Natural killer cell (primary cell): ENCODE measurements around the gene UBXN1. TPM values are rescaled to one million over a fixed set of nuclear protein-coding genes. Genes with fewer than 3 reads are reported as not detected.

Experiments used
- ATAC-seq, 3 donors: fragments of 150-1000 bp in 2 of 3; fragments of 200-7000 bp in 1 of 3; cut with Tn5 transposase; 1 replicate in 1 of 3; 2 replicates in 2 of 3; pipeline ENCODE4 v1.10.0; 2021; ENCODE audit warnings: mild to moderate bottlenecking in 2 of 3, moderate library complexity in 2 of 3
- DNase-seq, 2 donors: peaks; one replicate each; pipeline versions ENCODE4 v3.0.0 to v3.0.0-alpha.2; 2013 to 2021; ENCODE audit warnings: mixed read lengths in 1 of 2
- H3K27ac ChIP-seq: one replicate; pipeline ENCODE4 v1.5.1; 2013; ENCODE audit warnings: mild to moderate bottlenecking, low read length
- H3K27me3 ChIP-seq: one replicate; pipeline ENCODE4 v1.6.1; 2013; ENCODE audit warnings: low read length; ENCODE audit not compliant: control insufficient read depth, insufficient read depth
- H3K36me3 ChIP-seq: one replicate; pipeline ENCODE4 v1.6.1; 2013; ENCODE audit warnings: low read length; ENCODE audit not compliant: control insufficient read depth, insufficient read depth
- H3K4me1 ChIP-seq: one replicate; pipeline ENCODE4 v1.6.1; 2013; ENCODE audit warnings: low read length; ENCODE audit not compliant: control insufficient read depth, insufficient read depth
- H3K4me3 ChIP-seq: one replicate; pipeline ENCODE4 v1.5.1; 2013; ENCODE audit warnings: low read length
- H3K9me3 ChIP-seq: one replicate; pipeline ENCODE4 v1.6.1; 2013; ENCODE audit warnings: low read length; ENCODE audit not compliant: control insufficient read depth, insufficient read depth
- H3K27ac Mint-ChIP-seq, 2 donors: one replicate each; pipeline ENCODE4 v1.8.0; 2022; ENCODE audit warnings: mild to moderate bottlenecking in 2 of 2, mixed read lengths in 2 of 2, moderate library complexity in 1 of 2
- H3K27me3 Mint-ChIP-seq, 2 donors: one replicate each; pipeline ENCODE4 v1.8.0; 2022; ENCODE audit warnings: low read depth in 2 of 2, mixed read lengths in 2 of 2
- H3K36me3 Mint-ChIP-seq: one replicate; pipeline ENCODE4 v1.8.0; 2022; ENCODE audit warnings: mixed read lengths
- H3K4me1 Mint-ChIP-seq, 2 donors: one replicate each; pipeline ENCODE4 v1.8.0; 2022; ENCODE audit warnings: mixed read lengths in 2 of 2
- H3K4me3 Mint-ChIP-seq: one replicate; pipeline ENCODE4 v1.8.0; 2022; ENCODE audit warnings: mild to moderate bottlenecking, moderate library complexity, mixed read lengths
- H3K9me3 Mint-ChIP-seq, 2 donors: one replicate each; pipeline ENCODE4 v1.8.0; 2022; ENCODE audit warnings: mixed read lengths in 2 of 2
- CTCF ChIP-seq: fragments of 200-600 bp; IDR thresholded peaks from one replicate; pipeline ENCODE4 v1.8.0; 2022; ENCODE audit warnings: antibody characterized with exemption
- WGBS: methylation state at CpG from one replicate; pipeline ENCODE4 v1.1.7; 2013; ENCODE audit warnings: missing lambda C conversion rate; ENCODE audit not compliant: insufficient coverage; 5-methylcytosine and 5-hydroxymethylcytosine counted together
- intact Hi-C: fragments of 100-400 bp; cut with micrococcal nuclease; formaldehyde crosslinking; loops from one replicate; pipeline ENCODE4 v1.14.2; 2022
- total RNA-seq, 4 donors: library from RNA; stranded (reverse); fragments of 120-200 nt in 1 of 4; gene quantifications; one replicate each; pipeline versions ENCODE4 v1.2.3 to v1.2.4, GENCODE V29; 2013 to 2022

Gene UBXN1
- total RNA-seq, 3 donors from 2014 or later (not counting 1 experiment from before 2014, with no cell fraction given): 179 to 238 (median 238) TPM

- no peaks in the 10 kb centered on the region for H3K4me1 Mint-ChIP-seq
- intact Hi-C loops: no loop called here
- no peaks in the 10 kb centered on the region for H3K9me3 ChIP-seq
- H3K27me3 ChIP-seq: peaks cover 6% of the 10 kb centered on the region
- H3K27ac Mint-ChIP-seq: no peak overlapping the region
- H3K4me3 ChIP-seq: no peak overlapping the region
- ATAC-seq (no peak), DNase-seq (no peak)
- TF ChIP-seq CTCF: no peak
- 100% methylated on average over 1 of the region's 1 CpG for WGBS
- H3K36me3 Mint-ChIP-seq: no peaks in the 10 kb centered on the region
- H3K9me3 Mint-ChIP-seq: no peaks in the 10 kb centered on the region
- no peaks in the 10 kb centered on the region for H3K4me1 ChIP-seq
- H3K4me3 Mint-ChIP-seq: no peak overlapping the region
- H3K27me3 Mint-ChIP-seq: peaks cover 0 to 9% of the 10 kb centered on the region in 2 donors
- H3K27ac ChIP-seq: no peak overlapping the region
- peaks cover 21% of the 10 kb centered on the region for H3K36me3 ChIP-seq
These were observed 9.6 kb upstream of the UBXN1 start for GRCh38 chr11:62688491-62688890.

- intact Hi-C loops: no loop called here
- H3K27ac Mint-ChIP-seq: no peak overlapping the region
- no peaks in the 10 kb centered on the region for H3K36me3 Mint-ChIP-seq
- 43% methylated on average over 74 of the region's 74 CpGs for WGBS
- TF ChIP-seq CTCF: no peak
- H3K4me3 ChIP-seq: no peak overlapping the region
- H3K27me3 ChIP-seq: peaks cover 6% of the 10 kb centered on the region
- H3K4me1 Mint-ChIP-seq: no peaks in the 10 kb centered on the region
- H3K4me1 ChIP-seq: no peaks in the 10 kb centered on the region
- no peak overlapping the region for H3K27ac ChIP-seq
- H3K27me3 Mint-ChIP-seq: peaks cover 0 to 9% of the 10 kb centered on the region in 2 donors
- H3K36me3 ChIP-seq: peaks cover 16% of the 10 kb centered on the region
- no peak overlapping the region for H3K4me3 Mint-ChIP-seq
- DNase-seq (no peak), ATAC-seq (no peak)
- H3K9me3 ChIP-seq: no peaks in the 10 kb centered on the region
- no peaks in the 10 kb centered on the region for H3K9me3 Mint-ChIP-seq
These were observed 8.9 kb upstream of the UBXN1 start for GRCh38 chr11:62687508-62688396.

- no peak overlapping the region for H3K27ac ChIP-seq
- DNase-seq (no peak), ATAC-seq (no peak)
- peaks cover 6% of the 10 kb centered on the region for H3K27me3 ChIP-seq
- H3K9me3 ChIP-seq: no peaks in the 10 kb centered on the region
- no peaks in the 10 kb centered on the region for H3K9me3 Mint-ChIP-seq
- peaks cover 0 to 2% of the 10 kb centered on the region in 2 donors for H3K27me3 Mint-ChIP-seq
- 90% methylated on average over 6 of the region's 7 CpGs for WGBS
- intact Hi-C loops: no loop called here
- H3K36me3 ChIP-seq: peaks cover 6% of the 10 kb centered on the region
- TF ChIP-seq CTCF: no peak
- no peaks in the 10 kb centered on the region for H3K36me3 Mint-ChIP-seq
- no peak overlapping the region for H3K4me3 ChIP-seq
- H3K4me3 Mint-ChIP-seq: no peak overlapping the region
- no peak overlapping the region for H3K27ac Mint-ChIP-seq
- H3K4me1 ChIP-seq: peaks cover 19% of the 10 kb centered on the region
- peaks cover 17 to 21% of the 10 kb centered on the region in 2 donors for H3K4me1 Mint-ChIP-seq
These were observed 3.6 kb upstream of the UBXN1 start for GRCh38 chr11:62682518-62682917.
